Adrenal gland (tissue), 12 donors: Measurements from ENCODE around the gene FAM185A. TPM values are rescaled to one million over a fixed set of nuclear protein-coding genes. Genes with fewer than 3 reads are reported as not detected.

Source experiments
- DNase-seq, 7 donors: peaks; one replicate each; pipeline ENCODE4 v3.0.0-alpha.2; 2019 to 2020
- H3K27ac ChIP-seq, 5 donors: fragments of 200-600 bp; sonication (generic) in 4 of 5; 1 replicate in 3 of 5; 2 replicates in 2 of 5; pipeline versions ENCODE4 v1.5.1 to v1.8.0; 2016 to 2020; ENCODE audit warnings: mild to moderate bottlenecking in 1 of 5
- H3K27me3 ChIP-seq: fragments of 200-600 bp; 2 replicates; pipeline ENCODE4 v1.8.0; 2021
- H3K36me3 ChIP-seq, 2 donors: fragments of 200-600 bp; replicated peaks in 1 of 2; 1 replicate in 1 of 2; 2 replicates in 1 of 2; pipeline versions ENCODE4 v1.5.1 to v1.8.0; 2018 to 2022
- H3K4me1 ChIP-seq, 2 donors: fragments of 200-600 bp; replicated peaks in 1 of 2; 1 replicate in 1 of 2; 2 replicates in 1 of 2; pipeline versions ENCODE4 v1.5.1 to v1.8.0; 2018 to 2021
- H3K4me3 ChIP-seq, 4 donors: fragments of 200-600 bp; sonication (generic) in 3 of 4; one replicate each; pipeline ENCODE4 v1.5.1; 2016 to 2018
- H3K9me3 ChIP-seq, 3 donors: fragments of 200-600 bp; sonication (generic) in 1 of 3; replicated peaks in 1 of 3; 1 replicate in 2 of 3; 2 replicates in 1 of 3; pipeline versions ENCODE4 v1.5.1 to v1.8.0; 2016 to 2021
- CTCF ChIP-seq, 6 experiments: fragments of 450-650 bp in 4 of 6; fragments of 200-600 bp in 2 of 6; sonication (generic) in 1 of 6; IDR thresholded peaks; 1 replicate in 5 of 6; 2 replicates in 1 of 6; pipeline versions ENCODE4 v1.5.1 to v1.8.0; 2016 to 2021; ENCODE audit warnings: antibody characterized with exemption in 6 of 6, mild to moderate bottlenecking in 2 of 6, moderate library complexity in 1 of 6
- POLR2A ChIP-seq, 2 donors: fragments of 450-650 bp; IDR thresholded peaks; one replicate each; pipeline ENCODE4 v1.6.1; 2017; ENCODE audit warnings: antibody characterized with exemption in 2 of 2, mild to moderate bottlenecking in 2 of 2, moderate library complexity in 1 of 2
- WGBS, 4 donors: extraction: QIAGEN DNeasy Blood & Tissue Kit in 2 of 4; methylation state at CpG; one replicate each; pipeline versions ENCODE4 v1.1.5 to v1.1.7; 2013 to 2017; 5-methylcytosine and 5-hydroxymethylcytosine counted together
- intact Hi-C, 2 donors: fragments of 100-400 bp; cut with DNase I; formaldehyde crosslinking; loops; one replicate each; pipeline versions ENCODE4 v1.14.1 to v1.15.0; 2022 to 2023
- polyA plus RNA-seq, 3 donors: library from polyadenylated mRNA; stranded (reverse); fragments of 200-250 nt in 2 of 3; fragments of 350-450 nt in 1 of 3; fragmentation: Illumina TruSeq in 1 of 3; extraction: RNeasy Lipid Tissue Mini Kit (QIAGEN cat#74804) in 1 of 3; gene quantifications; one replicate each; pipeline ENCODE4 v1.2.3, GENCODE V29; 2013 to 2014
- total RNA-seq, 9 donors: library from RNA; depleted of rRNA in 4 of 9; stranded (reverse); fragments of >200 nt in 4 of 9; fragments of 120-200 nt in 1 of 9; fragmentation: NEBNext Ultra II Directional in 1 of 9; extraction: Animal tissue kit (Norgen Biotek cat#: 25700) in 1 of 9; gene quantifications; one replicate each; pipeline versions ENCODE4 v1.1.0 to v1.2.4, GENCODE V29; 2013 to 2023
- donor health status: healthy with polysubstance abuse.
- donor health status: Bipolar disorder and iron deficiency.
- donor health status: DM: yes; HTN: yes; CAD: no.
- donor health status: DM: no; HTN: no; CAD: no.
- donor health status: DM: no; HTN: no; CAD: no.
- donor health status: DM: yes; HTN: yes; CAD: no.

The FAM185A gene
- total and polyA plus RNA-seq, 12 donors = 5.9 to 25.6 (median 10.7) TPM

GRCh38 chr7:102806613-102807012, 57.8 kb downstream of the FAM185A start:
- H3K27me3 ChIP-seq = no peaks in the 10 kb centered on the region
- H3K4me3 ChIP-seq = no peak overlapping the region
- DNase-seq = peak in 3 of 7 donors; percentile 17 to 36 (median 26)
- no peak overlapping the region for H3K27ac ChIP-seq
- intact Hi-C loops = no loop called here
- peaks cover 0 to 4% of the 10 kb centered on the region in 2 donors for H3K4me1 ChIP-seq
- TF ChIP-seq POLR2A (IDR thresholded peaks at IDR 0.05) (no peak), CTCF (IDR thresholded peaks at IDR 0.05) (no peak)
- 62 to 75% (median 71%) methylated on average over 7 of the region's 7 CpGs for WGBS, 4 donors
- H3K9me3 ChIP-seq = no peaks in the 10 kb centered on the region
- H3K36me3 ChIP-seq = no peaks in the 10 kb centered on the region

- intact Hi-C loops = no loop called here
- peaks cover 0 to 20% of the 10 kb centered on the region in 2 donors for H3K4me1 ChIP-seq
- no peak for DNase-seq
- H3K9me3 ChIP-seq = no peaks in the 10 kb centered on the region
- H3K4me3 ChIP-seq = no peak overlapping the region
- no peaks in the 10 kb centered on the region for H3K36me3 ChIP-seq
- no peaks in the 10 kb centered on the region for H3K27me3 ChIP-seq
- no peak overlapping the region for H3K27ac ChIP-seq
- TF ChIP-seq CTCF (IDR thresholded peaks at IDR 0.05) (no peak), POLR2A (IDR thresholded peaks at IDR 0.05) (no peak)
Measured at GRCh38 chr7:102810916-102811315, 62.1 kb downstream of the FAM185A start.

- Histone ChIP-seq H3K9me3 (no peaks in the 10 kb centered on the region), H3K4me3 (no peak overlapping the region), H3K36me3 (no peaks in the 10 kb centered on the region), H3K4me1 (peaks cover 0 to 20% of the 10 kb centered on the region in 2 donors), H3K27ac (no peak overlapping the region), H3K27me3 (no peaks in the 10 kb centered on the region)
- no peak for DNase-seq
- 53 to 61% (median 57%) methylated on average over 8 of the region's 8 CpGs for WGBS, 4 donors
- intact Hi-C loops = no loop called here
- TF ChIP-seq POLR2A (IDR thresholded peaks at IDR 0.05) (no peak), CTCF (IDR thresholded peaks at IDR 0.05) (no peak)
Measured at GRCh38 chr7:102811942-102812678, 63.3 kb downstream of the FAM185A start.

- DNase-seq = no peak
- WGBS, 4 donors = 63 to 80% (median 68%) methylated on average over 2 of the region's 2 CpGs
- intact Hi-C loops = no loop called here
- no peaks in the 10 kb centered on the region for H3K27me3 ChIP-seq
- no peak overlapping the region for H3K4me3 ChIP-seq
- TF ChIP-seq POLR2A (IDR thresholded peaks at IDR 0.05) (no peak), CTCF (IDR thresholded peaks at IDR 0.05) (no peak)
- no peak overlapping the region for H3K27ac ChIP-seq
- peaks cover 0 to 20% of the 10 kb centered on the region in 2 donors for H3K4me1 ChIP-seq
- no peaks in the 10 kb centered on the region for H3K36me3 ChIP-seq
- no peaks in the 10 kb centered on the region for H3K9me3 ChIP-seq
Measured at GRCh38 chr7:102813191-102814024, 64.6 kb downstream of the FAM185A start.
